NCI-H524 (cell line): ENCODE data around the gene TNFRSF12A.
"Not testable (repeated sequence)": the region's sequence is repeated elsewhere in the genome, so short reads cannot be mapped to it uniquely, and the experiment has no call there.

Experiments used
- DNase-seq, 2 experiments: peaks; one replicate each; lab custom pipeline; 2025; lab: John Stamatoyannopoulos, UW

TNFRSF12A gene

DNA sequence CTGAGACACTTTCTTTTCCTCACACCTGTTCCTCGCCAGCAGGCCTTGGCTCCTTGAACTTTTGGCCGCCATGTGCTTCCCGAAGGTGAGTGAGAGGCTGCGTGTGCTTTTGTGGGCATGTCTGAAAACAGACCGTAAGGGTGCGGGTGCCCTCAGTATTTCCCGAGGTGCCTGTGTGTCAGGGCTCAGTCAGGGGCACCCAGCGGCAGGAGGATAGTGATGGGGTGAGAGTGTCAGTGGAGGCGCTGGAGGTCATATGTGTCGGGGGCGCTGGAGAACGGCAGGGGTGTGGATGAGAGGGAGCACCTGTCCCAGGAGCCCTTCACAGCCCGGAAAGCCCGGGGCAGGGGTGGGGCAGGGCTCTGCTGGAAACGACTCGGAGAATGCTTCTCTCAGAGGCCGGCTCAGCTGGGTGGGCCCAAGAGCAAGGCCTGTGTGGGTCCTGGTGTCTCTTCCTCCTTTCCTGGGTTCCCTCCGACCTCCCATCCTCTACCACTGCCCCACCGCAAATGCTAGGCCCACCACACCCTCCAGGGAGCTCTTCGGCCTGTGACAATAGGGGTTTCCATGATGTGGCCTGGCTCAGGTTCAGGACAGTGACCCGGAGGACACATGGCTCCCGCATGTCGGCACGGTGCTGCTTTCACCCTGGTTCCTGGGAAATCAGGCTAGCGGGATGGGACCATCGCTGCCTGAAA lies 45.7 kb downstream of the TNFRSF12A start:
- DNase-seq, result no peak

DNA sequence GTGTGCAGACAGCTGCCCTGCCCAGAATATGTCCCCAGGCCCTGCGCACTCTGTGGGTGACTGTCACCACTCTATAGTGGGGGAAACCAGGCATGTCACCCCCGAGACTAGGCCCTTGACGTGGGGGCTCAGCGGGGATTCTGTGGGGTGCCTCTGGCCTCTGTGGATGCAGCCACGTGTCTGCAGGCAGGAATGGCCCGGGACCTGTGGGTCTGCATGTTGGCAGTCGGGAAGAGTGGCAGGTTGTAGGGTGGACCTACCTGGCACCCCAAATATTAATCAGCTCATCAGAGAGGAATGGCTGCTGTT lies 46.2 kb downstream of the TNFRSF12A start:
- DNase-seq, result no peak

GRCh38 chr16:3068487-3068886 lies 48.3 kb downstream of the TNFRSF12A start:
- DNase-seq, result no peak

DNA sequence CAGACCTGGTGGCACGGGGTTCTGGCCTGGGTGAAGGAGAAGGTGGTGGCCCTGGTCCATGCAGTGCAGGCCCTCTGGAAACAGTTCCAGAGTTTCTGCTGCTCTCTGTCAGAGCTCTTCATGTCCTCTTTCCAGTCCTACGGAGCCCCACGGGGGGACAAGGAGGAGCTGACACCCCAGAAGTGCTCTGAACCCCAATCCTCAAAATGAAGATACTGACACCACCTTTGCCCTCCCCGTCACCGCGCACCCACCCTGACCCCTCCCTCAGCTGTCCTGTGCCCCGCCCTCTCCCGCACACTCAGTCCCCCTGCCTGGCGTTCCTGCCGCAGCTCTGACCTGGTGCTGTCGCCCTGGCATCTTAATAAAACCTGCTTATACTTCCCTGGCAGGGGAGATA lies 49.0 kb downstream of the TNFRSF12A start:
- DNase-seq, result not testable (repeated sequence)

DNA sequence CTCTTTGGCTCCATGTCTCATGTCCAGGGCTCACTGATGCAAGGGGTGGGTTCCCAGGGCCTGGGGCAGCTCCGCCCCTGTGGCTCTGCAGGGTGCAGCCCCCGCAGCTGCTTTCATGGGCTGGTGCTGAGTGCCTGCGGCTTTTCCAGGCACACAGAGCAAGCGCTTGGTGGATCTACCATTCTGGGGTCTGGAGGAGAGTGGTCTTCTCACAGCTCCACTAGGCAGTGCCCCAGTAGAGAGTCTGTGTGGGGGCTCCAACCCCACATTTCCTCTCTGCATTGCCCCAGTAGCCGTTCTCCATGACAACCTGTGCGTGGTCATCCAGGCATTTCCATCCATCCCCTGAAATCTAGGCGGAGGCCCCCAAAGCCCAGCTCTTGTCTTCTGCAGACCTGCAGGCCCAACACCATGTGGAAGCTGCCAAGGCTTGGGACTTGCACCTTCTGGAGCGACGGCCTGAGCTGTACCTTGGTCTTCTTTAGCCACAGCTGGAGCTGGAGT lies 50.5 kb downstream of the TNFRSF12A start:
- DNase-seq, result no peak

DNA sequence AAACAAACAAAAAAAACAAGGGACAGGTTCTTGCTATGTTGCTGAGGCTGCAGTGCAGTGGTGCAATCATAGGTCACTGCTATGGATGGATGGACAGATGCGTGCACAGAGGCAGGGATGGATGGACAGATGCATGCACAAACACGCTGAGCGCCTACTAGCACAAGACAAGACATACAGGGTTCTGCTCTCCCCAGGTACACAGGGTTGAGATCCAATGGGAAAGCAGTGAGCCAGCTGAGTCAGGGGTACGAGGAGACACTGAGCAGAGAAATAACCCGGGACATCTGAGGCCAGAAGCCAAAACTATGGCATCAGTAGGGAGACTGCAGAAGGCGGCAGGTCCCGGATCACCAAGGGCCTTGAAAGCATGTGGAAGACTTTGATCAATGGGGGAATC lies 51.5 kb downstream of the TNFRSF12A start:
- no peak for DNase-seq
